ENCODE data around the gene DRAP1. TPM values are rescaled to one million over a fixed set of nuclear protein-coding genes. Genes with fewer than 3 reads are reported as not detected.

The DRAP1 gene
- total and polyA plus RNA-seq, 2 experiments from 2014 or later: 121 to 294 TPM

DNA sequence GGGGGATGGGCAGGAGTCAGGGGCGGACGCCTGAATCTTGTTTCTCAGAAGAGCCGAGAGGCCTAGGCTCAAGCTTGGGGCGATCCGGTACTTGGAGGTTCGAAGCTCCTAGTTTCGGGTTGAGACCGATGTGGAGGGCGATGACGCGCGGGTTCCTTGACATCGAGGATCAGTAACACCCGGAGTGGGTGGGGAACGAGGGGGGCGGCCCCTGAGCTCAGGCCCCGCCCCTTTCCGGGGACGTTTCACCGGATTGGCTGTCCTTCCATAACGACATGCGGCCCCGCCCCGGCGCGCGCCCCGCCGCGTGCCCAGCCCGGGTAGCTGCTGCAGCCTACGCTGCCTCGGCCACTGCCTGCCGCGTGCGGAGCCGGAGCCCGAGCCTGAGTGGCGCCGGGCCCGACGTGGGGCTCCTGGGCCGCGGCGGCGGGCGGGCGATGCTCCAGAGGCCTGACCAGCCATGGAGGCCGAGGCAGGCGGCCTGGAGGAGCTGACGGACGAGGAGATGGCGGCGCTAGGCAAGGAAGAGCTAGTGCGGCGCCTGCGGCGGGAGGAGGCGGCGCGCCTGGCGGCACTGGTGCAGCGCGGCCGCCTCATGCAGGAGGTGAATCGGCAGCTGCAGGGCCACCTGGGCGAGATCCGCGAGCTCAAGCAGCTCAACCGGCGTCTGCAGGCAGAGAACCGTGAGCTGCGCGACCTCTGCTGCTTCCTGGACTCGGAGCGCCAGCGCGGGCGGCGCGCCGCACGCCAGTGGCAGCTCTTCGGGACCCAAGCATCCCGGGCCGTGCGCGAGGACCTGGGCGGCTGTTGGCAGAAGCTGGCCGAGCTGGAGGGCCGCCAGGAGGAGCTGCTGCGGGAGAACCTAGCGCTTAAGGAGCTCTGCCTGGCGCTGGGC, 28.7 kb upstream of the DRAP1 start, which contains the start of gene CCDC85B:
CCDC85B (plus strand) TSS at position 350 of the 895 bp plus-strand sequence; CDS start at position 461, 111 bp downstream.
- DNase-seq (ENCODE audit: low spot score) (peak; percentile 94), ATAC-seq (peak; percentile 50)
- Mint-ChIP-seq H3K36me3 (ENCODE audit: low read depth) (peaks cover 26% of the 10 kb centered on the region), H3K27ac (no peak within 1 kb of the TSS), H3K9me3 (peaks cover 2% of the 10 kb centered on the region; the same call in 1 of the 3 replicates), H3K4me3 (peak within 1 kb of the TSS; percentile 98), H3K4me1 (peaks cover 42% of the 10 kb centered on the region), H3K27me3 (ENCODE audit: insufficient read depth, low read depth, poor library complexity) (peaks cover 39% of the 10 kb centered on the region)
- Histone ChIP-seq H3K4me2 (peak within 1 kb of the TSS; percentile 89), H4K20me1 (replicated peaks; ENCODE audit: insufficient read depth) (peaks cover 17% of the 10 kb centered on the region), H2AFZ (peak within 1 kb of the TSS; percentile 84), H3K9me2 (ENCODE audit: insufficient read depth) (no peaks in the 10 kb centered on the region), H3K27me3 (ENCODE audit: insufficient read depth) (peaks cover 25% of the 10 kb centered on the region), H3F3A (replicated peaks; ENCODE audit: low read depth) (peaks cover 37% of the 10 kb centered on the region), H3K27ac (ENCODE audit: low read depth) (no peak within 1 kb of the TSS), H3K36me3 (ENCODE audit: insufficient read depth) (peaks cover 7% of the 10 kb centered on the region; the same call in 1 of the 2 replicates), H3K4me3 (peak within 1 kb of the TSS; percentile 93), H3K79me2 (replicated peaks; ENCODE audit: insufficient read depth) (peaks cover 13% of the 10 kb centered on the region), H3K4me1 (ENCODE audit: insufficient read depth) (peaks cover 32% of the 10 kb centered on the region)
- TF ChIP-seq, protein P1, sequence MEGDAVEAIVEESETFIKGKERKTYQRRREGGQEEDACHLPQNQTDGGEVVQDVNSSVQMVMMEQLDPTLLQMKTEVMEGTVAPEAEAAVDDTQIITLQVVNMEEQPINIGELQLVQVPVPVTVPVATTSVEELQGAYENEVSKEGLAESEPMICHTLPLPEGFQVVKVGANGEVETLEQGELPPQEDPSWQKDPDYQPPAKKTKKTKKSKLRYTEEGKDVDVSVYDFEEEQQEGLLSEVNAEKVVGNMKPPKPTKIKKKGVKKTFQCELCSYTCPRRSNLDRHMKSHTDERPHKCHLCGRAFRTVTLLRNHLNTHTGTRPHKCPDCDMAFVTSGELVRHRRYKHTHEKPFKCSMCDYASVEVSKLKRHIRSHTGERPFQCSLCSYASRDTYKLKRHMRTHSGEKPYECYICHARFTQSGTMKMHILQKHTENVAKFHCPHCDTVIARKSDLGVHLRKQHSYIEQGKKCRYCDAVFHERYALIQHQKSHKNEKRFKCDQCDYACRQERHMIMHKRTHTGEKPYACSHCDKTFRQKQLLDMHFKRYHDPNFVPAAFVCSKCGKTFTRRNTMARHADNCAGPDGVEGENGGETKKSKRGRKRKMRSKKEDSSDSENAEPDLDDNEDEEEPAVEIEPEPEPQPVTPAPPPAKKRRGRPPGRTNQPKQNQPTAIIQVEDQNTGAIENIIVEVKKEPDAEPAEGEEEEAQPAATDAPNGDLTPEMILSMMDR (conservative IDR thresholded peaks at IDR 0.05; ENCODE audit: low read depth in 2 of 2): peak; percentile 22 to 29; a peak in 3 of 4 replicates
- TF ChIP-seq ZNF331 (CRISPR knock-in tag; IDR thresholded peaks at IDR 0.05; ENCODE audit: low read depth) (no peak), POLR2AphosphoS5 (IDR thresholded peaks at IDR 0.05; ENCODE audit: low read depth) (peak; percentile 92), CREB1 (CRISPR knock-in tag; IDR thresholded peaks at IDR 0.05; ENCODE audit: low read depth) (peak; percentile 25; the same call in 1 of the 2 replicates)

DNA sequence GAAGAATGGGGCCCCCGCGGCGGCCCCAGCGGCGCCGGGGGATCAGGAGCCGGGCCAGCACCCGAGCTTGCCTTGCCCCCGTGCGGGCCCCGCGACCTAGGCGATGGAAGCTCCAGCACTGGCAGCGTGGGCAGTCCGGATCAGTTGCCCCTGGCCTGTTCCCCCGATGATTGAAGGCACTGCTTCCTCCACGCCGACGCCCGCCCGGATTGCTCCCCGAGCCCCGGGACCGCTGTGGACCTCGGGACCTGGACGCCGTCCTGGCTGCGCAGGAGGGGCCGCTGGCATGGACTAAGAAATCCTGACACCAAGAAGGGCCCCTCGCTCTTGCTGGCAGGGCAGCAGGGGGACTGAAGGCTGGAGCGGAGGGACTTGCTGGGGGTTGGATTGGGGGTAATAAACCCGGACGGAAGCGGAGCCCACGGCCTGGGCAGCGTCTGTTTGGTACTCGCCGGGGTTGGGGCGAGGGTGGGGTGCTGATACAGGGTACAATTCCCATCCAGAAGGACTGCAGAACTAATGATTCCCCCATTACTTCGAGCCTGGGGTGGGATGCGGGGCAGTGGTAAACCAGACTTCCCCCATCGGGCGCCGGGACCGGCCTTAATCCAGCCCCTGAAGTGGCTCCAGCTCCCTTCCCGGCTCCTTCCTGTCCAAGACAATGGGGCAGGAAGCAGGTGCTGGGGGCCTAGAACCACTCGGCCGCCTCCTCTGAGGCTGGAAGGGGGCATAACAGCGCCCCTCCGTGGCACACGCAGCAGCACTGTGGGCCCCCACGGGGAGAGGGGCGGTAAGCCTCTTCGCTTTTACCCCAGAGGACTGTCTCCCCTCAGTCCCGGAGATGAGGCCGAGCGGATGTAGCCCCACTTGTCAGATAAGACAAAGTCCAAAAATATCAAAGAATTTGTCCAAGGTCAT, 27.7 kb upstream of the DRAP1 start:
- Mint-ChIP-seq H3K27ac (no peak overlapping the region), H3K4me1 (peaks cover 40% of the 10 kb centered on the region), H3K4me3 (peak overlapping the region; percentile 81), H3K36me3 (ENCODE audit: low read depth) (peaks cover 17% of the 10 kb centered on the region), H3K9me3 (peaks cover 2% of the 10 kb centered on the region; the same call in 1 of the 3 replicates), H3K27me3 (ENCODE audit: insufficient read depth, low read depth, poor library complexity) (peaks cover 39% of the 10 kb centered on the region)
- Histone ChIP-seq H3K27me3 (ENCODE audit: insufficient read depth) (peaks cover 25% of the 10 kb centered on the region), H3K4me2 (peak overlapping the region; percentile 89), H3K9me2 (ENCODE audit: insufficient read depth) (no peaks in the 10 kb centered on the region), H3K4me1 (ENCODE audit: insufficient read depth) (peaks cover 32% of the 10 kb centered on the region), H4K20me1 (replicated peaks; ENCODE audit: insufficient read depth) (peaks cover 12% of the 10 kb centered on the region), H3K79me2 (replicated peaks; ENCODE audit: insufficient read depth) (peaks cover 10% of the 10 kb centered on the region), H3K27ac (ENCODE audit: low read depth) (no peak overlapping the region), H3K4me3 (peak overlapping the region; percentile 93), H2AFZ (no peak overlapping the region; the same call in 1 of the 2 replicates), H3F3A (replicated peaks; ENCODE audit: low read depth) (peaks cover 34% of the 10 kb centered on the region), H3K36me3 (ENCODE audit: insufficient read depth) (peaks cover 3% of the 10 kb centered on the region; the same call in 1 of the 2 replicates)
- TF ChIP-seq, protein P2, sequence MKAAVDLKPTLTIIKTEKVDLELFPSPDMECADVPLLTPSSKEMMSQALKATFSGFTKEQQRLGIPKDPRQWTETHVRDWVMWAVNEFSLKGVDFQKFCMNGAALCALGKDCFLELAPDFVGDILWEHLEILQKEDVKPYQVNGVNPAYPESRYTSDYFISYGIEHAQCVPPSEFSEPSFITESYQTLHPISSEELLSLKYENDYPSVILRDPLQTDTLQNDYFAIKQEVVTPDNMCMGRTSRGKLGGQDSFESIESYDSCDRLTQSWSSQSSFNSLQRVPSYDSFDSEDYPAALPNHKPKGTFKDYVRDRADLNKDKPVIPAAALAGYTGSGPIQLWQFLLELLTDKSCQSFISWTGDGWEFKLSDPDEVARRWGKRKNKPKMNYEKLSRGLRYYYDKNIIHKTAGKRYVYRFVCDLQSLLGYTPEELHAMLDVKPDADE (IDR thresholded peaks at IDR 0.05): peak; percentile 64
- TF ChIP-seq, protein P3, sequence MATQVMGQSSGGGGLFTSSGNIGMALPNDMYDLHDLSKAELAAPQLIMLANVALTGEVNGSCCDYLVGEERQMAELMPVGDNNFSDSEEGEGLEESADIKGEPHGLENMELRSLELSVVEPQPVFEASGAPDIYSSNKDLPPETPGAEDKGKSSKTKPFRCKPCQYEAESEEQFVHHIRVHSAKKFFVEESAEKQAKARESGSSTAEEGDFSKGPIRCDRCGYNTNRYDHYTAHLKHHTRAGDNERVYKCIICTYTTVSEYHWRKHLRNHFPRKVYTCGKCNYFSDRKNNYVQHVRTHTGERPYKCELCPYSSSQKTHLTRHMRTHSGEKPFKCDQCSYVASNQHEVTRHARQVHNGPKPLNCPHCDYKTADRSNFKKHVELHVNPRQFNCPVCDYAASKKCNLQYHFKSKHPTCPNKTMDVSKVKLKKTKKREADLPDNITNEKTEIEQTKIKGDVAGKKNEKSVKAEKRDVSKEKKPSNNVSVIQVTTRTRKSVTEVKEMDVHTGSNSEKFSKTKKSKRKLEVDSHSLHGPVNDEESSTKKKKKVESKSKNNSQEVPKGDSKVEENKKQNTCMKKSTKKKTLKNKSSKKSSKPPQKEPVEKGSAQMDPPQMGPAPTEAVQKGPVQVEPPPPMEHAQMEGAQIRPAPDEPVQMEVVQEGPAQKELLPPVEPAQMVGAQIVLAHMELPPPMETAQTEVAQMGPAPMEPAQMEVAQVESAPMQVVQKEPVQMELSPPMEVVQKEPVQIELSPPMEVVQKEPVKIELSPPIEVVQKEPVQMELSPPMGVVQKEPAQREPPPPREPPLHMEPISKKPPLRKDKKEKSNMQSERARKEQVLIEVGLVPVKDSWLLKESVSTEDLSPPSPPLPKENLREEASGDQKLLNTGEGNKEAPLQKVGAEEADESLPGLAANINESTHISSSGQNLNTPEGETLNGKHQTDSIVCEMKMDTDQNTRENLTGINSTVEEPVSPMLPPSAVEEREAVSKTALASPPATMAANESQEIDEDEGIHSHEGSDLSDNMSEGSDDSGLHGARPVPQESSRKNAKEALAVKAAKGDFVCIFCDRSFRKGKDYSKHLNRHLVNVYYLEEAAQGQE (IDR thresholded peaks at IDR 0.05; ENCODE audit: unreplicated experiment): no peak
- TF ChIP-seq POLR2AphosphoS5 (IDR thresholded peaks at IDR 0.05; ENCODE audit: low read depth) (peak; percentile 71), EZH2phosphoT487 (IDR thresholded peaks at IDR 0.05; ENCODE audit: unreplicated experiment) (no peak), STAT1 (IDR thresholded peaks at IDR 0.05; ENCODE audit: unreplicated experiment) (no peak)
- TF ChIP-seq, protein P1 (conservative IDR thresholded peaks at IDR 0.05; ENCODE audit: low read depth in 2 of 2): peak; percentile 58 to 73
- DNase-seq (ENCODE audit: low spot score) (peak; percentile 83), ATAC-seq (peak; percentile 15)
